Mesenchymal stem cell (in vitro differentiated cells and primary cell): Measurements from ENCODE around the gene EXOSC10.
A peak's percentile ranks its signal among the peaks of the same experiment; 100 is the strongest.

Source experiments
- DNase-seq: peaks from one replicate; pipeline ENCODE4 v3.0.0-alpha.2; 2013
- H2AFZ ChIP-seq: one replicate; pipeline ENCODE4 v1.6.1; 2013; ENCODE audit warnings: low read depth, mild to moderate bottlenecking, control low read depth, inconsistent platforms, low read length, moderate library complexity
- H2AK5ac ChIP-seq: 2 replicates; pipeline ENCODE4 v1.6.1; 2013; ENCODE audit warnings: low read length, moderate library complexity, mild to moderate bottlenecking, inconsistent platforms; ENCODE audit not compliant: severe bottlenecking
- H2BK120ac ChIP-seq: one replicate; pipeline ENCODE4 v1.6.1; 2013; ENCODE audit warnings: low read depth, mild to moderate bottlenecking, inconsistent platforms, low read length, moderate library complexity
- H2BK12ac ChIP-seq, 2 experiments: one replicate each; pipeline ENCODE4 v1.6.1; 2013; ENCODE audit warnings: inconsistent platforms in 2 of 2, low read length in 2 of 2, mild to moderate bottlenecking in 2 of 2, moderate library complexity in 2 of 2, control low read depth in 1 of 2
- H2BK15ac ChIP-seq: one replicate; pipeline ENCODE4 v1.6.1; 2013; ENCODE audit warnings: mild to moderate bottlenecking, low read depth, inconsistent platforms; ENCODE audit not compliant: poor library complexity, severe bottlenecking
- H2BK5ac ChIP-seq: 2 replicates; pipeline ENCODE4 v1.6.1; 2013; ENCODE audit warnings: low read depth, mild to moderate bottlenecking, low read length, control low read depth, inconsistent platforms; ENCODE audit not compliant: poor library complexity, severe bottlenecking
- H3K14ac ChIP-seq, 2 experiments: one replicate each; pipeline ENCODE4 v1.6.1; 2013; ENCODE audit warnings: inconsistent platforms in 2 of 2, low read length in 2 of 2, control low read depth in 1 of 2, mild to moderate bottlenecking in 1 of 2, moderate library complexity in 1 of 2
- H3K18ac ChIP-seq, 2 experiments: one replicate each; pipeline ENCODE4 v1.6.1; 2013; ENCODE audit warnings: inconsistent platforms in 2 of 2, low read length in 2 of 2, control low read depth in 1 of 2, low read depth in 1 of 2, mild to moderate bottlenecking in 1 of 2
- H3K23ac ChIP-seq, 2 experiments: one replicate each; pipeline ENCODE4 v1.6.1; 2013; ENCODE audit warnings: inconsistent platforms in 2 of 2, low read length in 2 of 2, mild to moderate bottlenecking in 2 of 2, moderate library complexity in 2 of 2, control low read depth in 1 of 2
- H3K27ac ChIP-seq: 2 replicates; pipeline ENCODE4 v1.5.1; 2013; ENCODE audit warnings: mild to moderate bottlenecking, moderate library complexity, low read length, control low read depth, inconsistent platforms; ENCODE audit not compliant: poor library complexity, severe bottlenecking
- H3K27me3 ChIP-seq, 2 experiments: 2 replicates each; pipeline versions ENCODE4 v1.6.1 to v1.7.0; 2013; ENCODE audit warnings: low read length in 2 of 2, mild to moderate bottlenecking in 2 of 2, moderate library complexity in 2 of 2, control low read depth in 1 of 2, inconsistent platforms in 1 of 2; ENCODE audit not compliant: control insufficient read depth in 1 of 2, insufficient read depth in 1 of 2
- H3K36me3 ChIP-seq, 2 experiments: 2 replicates each; pipeline versions ENCODE4 v1.6.1 to v1.7.0; 2013; ENCODE audit warnings: low read length in 2 of 2, control low read depth in 1 of 2, inconsistent platforms in 1 of 2, low read depth in 1 of 2, mild to moderate bottlenecking in 1 of 2; ENCODE audit not compliant: insufficient read depth in 2 of 2, control insufficient read depth in 1 of 2
- H3K4ac ChIP-seq, 2 experiments: one replicate each; pipeline ENCODE4 v1.6.1; 2013; ENCODE audit warnings: inconsistent platforms in 2 of 2, low read length in 2 of 2, mild to moderate bottlenecking in 2 of 2, moderate library complexity in 2 of 2, control low read depth in 1 of 2, low read depth in 1 of 2
- H3K4me1 ChIP-seq: 2 replicates; pipeline ENCODE4 v1.6.1; 2013; ENCODE audit warnings: low read depth, low read length, control low read depth; ENCODE audit not compliant: control insufficient read depth, insufficient read depth
- H3K4me2 ChIP-seq: 2 replicates; pipeline ENCODE4 v1.6.1; 2013; ENCODE audit warnings: low read length, mild to moderate bottlenecking, inconsistent platforms; ENCODE audit not compliant: poor library complexity, severe bottlenecking
- H3K4me3 ChIP-seq, 2 experiments: 2 replicates each; pipeline versions ENCODE4 v1.5.1 to v1.7.0; 2013; ENCODE audit warnings: low read length in 2 of 2, mild to moderate bottlenecking in 2 of 2, control low read depth in 1 of 2, low read depth in 1 of 2; ENCODE audit not compliant: insufficient read depth in 1 of 2
- H3K79me1 ChIP-seq: replicated peaks from 2 replicates; pipeline ENCODE4 v1.6.1; 2013; ENCODE audit warnings: mild to moderate bottlenecking, control low read depth, low read length, inconsistent platforms; ENCODE audit not compliant: poor library complexity, severe bottlenecking
- H3K9ac ChIP-seq: 2 replicates; pipeline ENCODE4 v1.7.0; 2013; ENCODE audit warnings: mild to moderate bottlenecking, low read length, moderate library complexity
- H3K9me3 ChIP-seq: 2 replicates; pipeline ENCODE4 v1.7.0; 2013; ENCODE audit warnings: mild to moderate bottlenecking, low read length; ENCODE audit not compliant: control insufficient read depth
- H4K8ac ChIP-seq: one replicate; pipeline ENCODE4 v1.6.1; 2013; ENCODE audit warnings: inconsistent platforms, mild to moderate bottlenecking, low read length, moderate library complexity
- H4K91ac ChIP-seq: one replicate; pipeline ENCODE4 v1.6.1; 2013; ENCODE audit warnings: mild to moderate bottlenecking, low read length, inconsistent platforms
- WGBS: methylation state at CpG from one replicate; pipeline ENCODE4 v1.1.7; 2013; ENCODE audit warnings: mixed read lengths; 5-methylcytosine and 5-hydroxymethylcytosine counted together

Gene EXOSC10

DNA sequence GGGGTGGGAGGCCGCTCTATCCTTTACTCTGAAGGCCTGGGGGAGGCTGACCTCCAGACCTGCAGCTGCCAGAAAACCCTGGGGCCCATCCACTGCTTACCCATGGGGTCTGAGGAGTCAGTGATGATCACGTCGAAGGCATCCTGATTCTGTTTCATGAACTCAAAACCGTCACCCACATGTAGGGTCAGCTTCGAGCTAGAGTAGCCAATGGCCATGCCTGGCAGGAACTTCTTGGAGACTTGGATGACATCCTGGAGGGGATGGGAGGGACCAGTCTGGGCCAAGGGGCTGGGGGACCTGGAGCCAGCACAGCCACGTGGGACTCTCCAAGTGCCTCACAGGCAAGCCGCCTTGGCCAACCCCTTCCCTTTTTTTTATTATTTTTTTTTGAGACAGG, 43.2 kb downstream of the EXOSC10 start:
- DNase-seq: no peak
- Histone ChIP-seq H3K9ac (no peak overlapping the region), H3K18ac (no peak overlapping the region), H4K8ac (no peak overlapping the region), H2BK120ac (no peak overlapping the region), H2BK5ac (no peak overlapping the region), H2AK5ac (no peak overlapping the region), H3K14ac (no peak overlapping the region), H3K36me3 (peaks cover 30 to 59% of the 10 kb centered on the region in 2 experiments), H3K4me3 (no peak overlapping the region), H3K27ac (no peak overlapping the region), H2BK12ac (no peak overlapping the region), H2BK15ac (no peak overlapping the region), H3K4me2 (no peak overlapping the region), H4K91ac (no peak overlapping the region), H3K4me1 (peaks cover 14% of the 10 kb centered on the region), H3K79me1 (peaks cover 25% of the 10 kb centered on the region), H2AFZ (no peak overlapping the region), H3K23ac (no peak overlapping the region), H3K4ac (no peak overlapping the region), H3K9me3 (no peaks in the 10 kb centered on the region), H3K27me3 (peaks cover 0 to 6% of the 10 kb centered on the region in 2 experiments)
- WGBS: over 99% methylated on average over 7 of the region's 7 CpGs

DNA sequence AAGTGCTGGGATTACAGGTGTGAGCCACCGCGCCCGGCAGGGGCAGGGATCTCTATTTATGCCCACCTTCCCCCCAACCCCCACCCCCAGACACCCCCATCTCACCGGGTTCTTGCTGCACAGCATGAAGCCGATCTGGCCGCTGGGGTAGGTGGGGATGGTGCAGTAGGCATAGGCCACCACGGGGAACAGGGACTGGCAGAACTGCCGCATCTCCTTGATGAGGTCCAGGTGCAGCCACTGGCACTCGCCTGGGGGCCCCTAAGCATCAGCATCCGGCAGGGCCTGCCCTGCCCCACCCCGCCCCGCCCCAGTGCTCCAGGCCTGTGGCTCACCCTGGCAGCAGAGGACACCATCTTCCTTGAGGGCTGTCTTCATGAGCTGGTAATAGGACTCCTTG, 44.0 kb downstream of the EXOSC10 start:
- no peak overlapping the region for H2BK15ac ChIP-seq
- no peak overlapping the region for H3K9ac ChIP-seq
- no peak for DNase-seq
- no peak overlapping the region for H3K23ac ChIP-seq
- H2BK5ac ChIP-seq: no peak overlapping the region
- no peak overlapping the region for H3K4ac ChIP-seq
- no peak overlapping the region for H2AK5ac ChIP-seq
- H3K79me1 ChIP-seq: peaks cover 25% of the 10 kb centered on the region
- H3K4me1 ChIP-seq: peaks cover 11% of the 10 kb centered on the region
- no peak overlapping the region for H3K18ac ChIP-seq
- no peak overlapping the region for H2AFZ ChIP-seq
- no peak overlapping the region for H4K91ac ChIP-seq
- H2BK120ac ChIP-seq: no peak overlapping the region
- peaks cover 30 to 59% of the 10 kb centered on the region in 2 experiments for H3K36me3 ChIP-seq
- H3K9me3 ChIP-seq: no peaks in the 10 kb centered on the region
- peaks cover 0 to 6% of the 10 kb centered on the region in 2 experiments for H3K27me3 ChIP-seq
- no peak overlapping the region for H2BK12ac ChIP-seq
- no peak overlapping the region for H3K4me2 ChIP-seq
- no peak overlapping the region for H3K14ac ChIP-seq
- WGBS: 99% methylated on average over 7 of the region's 12 CpGs
- H4K8ac ChIP-seq: no peak overlapping the region
- H3K27ac ChIP-seq: no peak overlapping the region
- no peak overlapping the region for H3K4me3 ChIP-seq

DNA sequence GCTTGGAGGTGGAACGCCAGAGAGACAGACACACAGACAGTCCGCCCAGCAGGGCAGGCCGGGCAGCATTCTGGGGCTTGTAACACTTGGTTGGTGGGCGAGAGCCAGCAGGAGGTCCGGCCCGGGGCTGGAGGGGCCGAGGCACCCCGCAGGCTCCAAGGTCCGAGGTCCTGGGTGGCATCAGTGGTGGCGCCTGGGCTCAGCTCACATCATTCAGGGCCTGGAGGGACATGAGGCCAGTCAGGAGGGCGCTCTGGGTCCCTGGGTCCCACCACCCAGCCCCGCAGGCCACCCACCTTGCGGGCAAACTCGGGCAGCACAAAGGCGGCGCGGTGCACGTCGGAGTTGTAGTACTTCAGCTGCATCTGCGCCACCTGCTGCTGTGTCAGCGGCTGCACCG, 45.0 kb downstream of the EXOSC10 start:
- H2AK5ac ChIP-seq: no peak overlapping the region
- DNase-seq: no peak

DNA sequence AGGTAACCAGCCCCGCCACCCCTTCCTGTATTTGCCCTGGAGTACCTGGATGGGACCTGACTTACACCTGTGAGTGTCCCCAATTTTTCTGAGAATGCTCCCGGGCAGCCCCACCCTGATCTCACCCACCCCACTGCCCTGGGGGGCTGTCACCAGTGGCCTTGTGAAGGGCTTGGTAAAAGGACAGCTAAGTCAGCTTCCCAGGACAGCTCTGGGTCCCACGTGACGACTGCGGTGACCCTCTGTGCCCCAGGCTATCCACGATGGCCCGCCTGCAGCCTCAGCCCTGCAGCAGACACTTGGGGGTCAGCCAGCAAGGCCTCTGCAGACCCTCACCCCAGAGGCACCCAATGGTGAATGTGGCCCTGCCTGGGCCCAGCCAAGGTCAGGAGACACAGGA, 45.5 kb downstream of the EXOSC10 start:
- H3K14ac ChIP-seq: no peak overlapping the region
- no peak overlapping the region for H3K4me3 ChIP-seq
- 96% methylated on average over 7 of the region's 7 CpGs for WGBS
- no peak for DNase-seq
- H3K4ac ChIP-seq: no peak overlapping the region
- no peak overlapping the region for H3K27ac ChIP-seq
- H2AK5ac ChIP-seq: no peak overlapping the region
- no peak overlapping the region for H3K18ac ChIP-seq
- peaks cover 30 to 59% of the 10 kb centered on the region in 2 experiments for H3K36me3 ChIP-seq
- H2BK5ac ChIP-seq: no peak overlapping the region
- H3K79me1 ChIP-seq: peaks cover 23% of the 10 kb centered on the region
- H3K27me3 ChIP-seq: peaks cover 0 to 6% of the 10 kb centered on the region in 2 experiments
- no peaks in the 10 kb centered on the region for H3K9me3 ChIP-seq
- H3K4me1 ChIP-seq: peaks cover 11% of the 10 kb centered on the region
- H4K91ac ChIP-seq: no peak overlapping the region
- H3K4me2 ChIP-seq: no peak overlapping the region
- no peak overlapping the region for H2BK15ac ChIP-seq
- H3K23ac ChIP-seq: no peak overlapping the region
- H2AFZ ChIP-seq: no peak overlapping the region
- no peak overlapping the region for H3K9ac ChIP-seq
- H2BK120ac ChIP-seq: no peak overlapping the region
- H2BK12ac ChIP-seq: no peak overlapping the region
- no peak overlapping the region for H4K8ac ChIP-seq

More for the DNA sequence above, 45.0 kb downstream of the EXOSC10 start:
- Histone ChIP-seq H3K27ac (no peak overlapping the region), H3K4me3 (peak overlapping the region in 1 of 2 experiments; percentile 27), H4K8ac (no peak overlapping the region), H3K9ac (no peak overlapping the region), H2BK120ac (no peak overlapping the region), H2AFZ (no peak overlapping the region), H2BK12ac (no peak overlapping the region), H3K4ac (no peak overlapping the region), H3K14ac (no peak overlapping the region), H3K4me1 (peaks cover 11% of the 10 kb centered on the region), H3K18ac (no peak overlapping the region), H2BK15ac (no peak overlapping the region), H3K4me2 (no peak overlapping the region), H3K23ac (no peak overlapping the region), H3K27me3 (peaks cover 0 to 6% of the 10 kb centered on the region in 2 experiments), H4K91ac (no peak overlapping the region), H3K79me1 (peaks cover 25% of the 10 kb centered on the region), H2BK5ac (no peak overlapping the region), H3K9me3 (no peaks in the 10 kb centered on the region), H3K36me3 (peaks cover 30 to 59% of the 10 kb centered on the region in 2 experiments)
- WGBS: 96% methylated on average over 22 of the region's 22 CpGs
